HG02642 (cell line): ENCODE measurements around the gene ATN1.

Experiments used
- ATAC-seq: cut with Tn5 transposase; IDR thresholded peaks from one replicate; pipeline ENCODE4 v1.9.1; 2021; ENCODE audit warnings: mild to moderate bottlenecking; ENCODE audit not compliant: unreplicated experiment, poor library complexity

Gene ATN1

GRCh38 chr12:6923003-6923732 is 4.6 kb upstream of the ATN1 start:
- ATAC-seq, result no peak

- ATAC-seq, result no peak
Measured at GRCh38 chr12:6923851-6924250, 3.9 kb upstream of the ATN1 start.

GRCh38 chr12:6925239-6925539 is 2.6 kb upstream of the ATN1 start:
- no peak for ATAC-seq

- ATAC-seq, result no peak
Measured at GRCh38 chr12:6925540-6926279, 2.0 kb upstream of the ATN1 start.

- no peak for ATAC-seq
Measured at GRCh38 chr12:6928022-6928702, 403 bp downstream of the ATN1 start.

- ATAC-seq, result no peak
Measured at GRCh38 chr12:6928703-6929407, 1.1 kb downstream of the ATN1 start.

- no peak for ATAC-seq
Measured at GRCh38 chr12:6929466-6930452, 2.0 kb downstream of the ATN1 start.

- no peak for ATAC-seq
Measured at GRCh38 chr12:6932766-6933165, 5.0 kb downstream of the ATN1 start.

GRCh38 chr12:6934110-6934509 is 6.4 kb downstream of the ATN1 start:
- no peak for ATAC-seq

GRCh38 chr12:6935371-6936193 is 7.8 kb downstream of the ATN1 start:
- ATAC-seq, result no peak

GRCh38 chr12:6936194-6936635 is 8.5 kb downstream of the ATN1 start:
- no peak for ATAC-seq

GRCh38 chr12:6936636-6937480 is 9.1 kb downstream of the ATN1 start:
- peak; percentile 10 for ATAC-seq

GRCh38 chr12:6937481-6938352 is 10.0 kb downstream of the ATN1 start:
- peak; percentile 89 for ATAC-seq

- ATAC-seq, result no peak
Measured at GRCh38 chr12:6938353-6939190, 10.8 kb downstream of the ATN1 start.

GRCh38 chr12:6939191-6939540 is 11.4 kb downstream of the ATN1 start:
- no peak for ATAC-seq

GRCh38 chr12:6941267-6941666 is 13.5 kb downstream of the ATN1 start:
- ATAC-seq, result no peak
